Measurements from ENCODE around the gene ASXL2.

Gene ASXL2

DNA sequence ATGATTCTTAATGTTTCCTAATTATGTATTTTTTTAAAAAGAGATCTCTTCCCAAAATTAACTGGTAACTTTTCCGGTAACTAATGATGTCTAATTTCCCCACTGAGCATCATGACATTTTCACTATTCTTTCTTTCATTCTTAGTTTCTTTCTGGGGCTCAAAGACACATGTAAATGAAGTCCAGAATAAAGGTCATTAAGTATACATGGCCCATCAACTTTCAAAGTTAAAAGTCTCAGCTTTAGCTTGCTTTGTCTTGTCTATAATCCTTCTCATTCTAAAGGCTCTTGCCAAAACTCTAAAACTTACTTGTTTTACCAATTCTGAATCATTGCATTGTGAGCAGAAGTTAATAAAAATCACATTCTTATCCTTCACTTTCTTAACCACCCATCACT, 53.6 kb downstream of the ASXL2 start:
- no peak for TF ChIP-seq CTCF (IDR thresholded peaks at IDR 0.05; ENCODE audit: low read depth, low read length)
- no peak for DNase-seq (ENCODE audit: extremely low read depth, low read depth)

GRCh38 chr2:25824216-25824615, 54.1 kb downstream of the ASXL2 start:
- no peak for DNase-seq (ENCODE audit: extremely low read depth, low read depth)
- no peak for TF ChIP-seq CTCF (IDR thresholded peaks at IDR 0.05; ENCODE audit: low read depth, low read length)

GRCh38 chr2:25822190-25823117, 55.8 kb downstream of the ASXL2 start:
- no peak for DNase-seq (ENCODE audit: extremely low read depth, low read depth)
- no peak for TF ChIP-seq CTCF (IDR thresholded peaks at IDR 0.05; ENCODE audit: low read depth, low read length)

GRCh38 chr2:25821225-25822056, 56.8 kb downstream of the ASXL2 start:
- TF ChIP-seq CTCF (IDR thresholded peaks at IDR 0.05; ENCODE audit: low read depth, low read length), result no peak
- DNase-seq (ENCODE audit: extremely low read depth, low read depth), result no peak

DNA sequence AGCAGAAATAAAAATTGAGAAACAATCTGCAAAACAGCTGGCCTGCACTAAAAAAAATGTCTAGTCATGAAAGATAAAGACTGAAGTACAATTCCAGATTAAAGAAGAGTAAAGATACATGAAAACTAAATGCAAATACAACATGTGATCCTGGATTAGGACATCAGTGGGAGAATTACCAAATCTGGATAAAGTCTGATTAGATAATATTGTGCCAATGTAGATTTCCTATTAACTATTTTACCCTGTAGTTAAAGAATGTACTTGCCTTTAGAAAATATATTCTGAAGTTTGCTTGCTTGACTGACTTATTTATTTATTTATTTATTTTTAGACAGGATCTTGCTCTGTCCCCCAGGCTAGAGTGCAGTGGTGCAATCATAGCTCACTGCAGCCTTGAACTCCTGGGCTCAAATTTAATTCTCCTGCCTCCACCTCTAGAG, 58.7 kb downstream of the ASXL2 start:
- DNase-seq (ENCODE audit: extremely low read depth, low read depth), result no peak
- no peak for TF ChIP-seq CTCF (IDR thresholded peaks at IDR 0.05; ENCODE audit: low read depth, low read length)

DNA sequence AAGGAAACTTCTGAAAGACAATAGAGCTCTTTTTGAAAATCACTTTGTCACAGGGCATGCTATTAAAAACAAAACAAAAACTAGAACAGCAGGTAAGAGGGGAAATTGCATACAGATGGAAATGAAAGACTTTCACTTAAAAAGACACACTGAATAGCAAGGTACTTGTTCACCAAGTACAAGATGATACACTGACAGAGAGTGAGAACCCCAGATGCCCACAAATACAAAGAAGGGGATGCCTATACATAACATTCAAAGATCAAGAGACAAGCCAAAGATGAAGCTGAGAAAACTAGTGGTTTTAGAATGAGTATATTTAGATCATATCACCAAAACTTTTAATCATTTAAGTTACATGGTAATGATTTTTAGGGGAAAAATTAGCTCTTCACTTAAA, 60.7 kb downstream of the ASXL2 start:
- DNase-seq (ENCODE audit: extremely low read depth, low read depth), result no peak
- TF ChIP-seq CTCF (IDR thresholded peaks at IDR 0.05; ENCODE audit: low read depth, low read length), result no peak

GRCh38 chr2:25817006-25817405, 61.3 kb downstream of the ASXL2 start:
- no peak for TF ChIP-seq CTCF (IDR thresholded peaks at IDR 0.05; ENCODE audit: low read depth, low read length)
- no peak for DNase-seq (ENCODE audit: extremely low read depth, low read depth)

Data from AG09319 (cell line).